ENCODE data around the gene WDHD1.
"Not testable (repeated sequence)": the region's sequence is repeated elsewhere in the genome, so short reads cannot be mapped to it uniquely, and the experiment has no call there.

WDHD1 gene

GRCh38 chr14:54902521-54903420 lies 124.1 kb downstream of the WDHD1 start, which contains the start of gene GCH1:
Gene GCH1, minus strand, starts transcription at chr14:54902826. Its CDS starts 163 bp downstream, at chr14:54902663.
- DNase-seq: peak; percentile 53

- no peak for DNase-seq
Observed at GRCh38 chr14:54902143-54902520, 124.8 kb downstream of the WDHD1 start.

- DNase-seq: no peak
Observed at GRCh38 chr14:54901380-54902142, 125.3 kb downstream of the WDHD1 start.

- no peak for DNase-seq
Observed at GRCh38 chr14:54899573-54899972, 127.3 kb downstream of the WDHD1 start.

GRCh38 chr14:54897809-54898555 lies 128.9 kb downstream of the WDHD1 start:
- not testable (repeated sequence) for DNase-seq

GRCh38 chr14:54895683-54896082 lies 131.2 kb downstream of the WDHD1 start:
- DNase-seq: no peak

- no peak for DNase-seq
Observed at GRCh38 chr14:54894995-54895394, 131.9 kb downstream of the WDHD1 start.

- DNase-seq: no peak
Observed at GRCh38 chr14:54893151-54893760, 133.6 kb downstream of the WDHD1 start.

- no peak for DNase-seq
Observed at GRCh38 chr14:54891471-54892245, 135.2 kb downstream of the WDHD1 start.

- DNase-seq: no peak
Observed at GRCh38 chr14:54890788-54891187, 136.1 kb downstream of the WDHD1 start.

GRCh38 chr14:54889919-54890318 lies 137.0 kb downstream of the WDHD1 start:
- no peak for DNase-seq

All from NCI-H1417 treated with DMSO at 0.1 percent for 48 hours (cell line).